ENCODE data around the gene RNF223.
"Not testable (repeated sequence)": the region's sequence is repeated elsewhere in the genome, so short reads cannot be mapped to it uniquely, and the experiment has no call there.

Gene RNF223

GRCh38 chr1:1106510-1107221, 32.6 kb upstream of the RNF223 start:
- no peak for DNase-seq

GRCh38 chr1:1104152-1104551, 30.0 kb upstream of the RNF223 start:
- DNase-seq: not testable (repeated sequence)

GRCh38 chr1:1101503-1101902, 27.4 kb upstream of the RNF223 start:
- DNase-seq: no peak

- no peak for DNase-seq
Observed at GRCh38 chr1:1100296-1100695, 26.2 kb upstream of the RNF223 start.

- DNase-seq: no peak
Observed at GRCh38 chr1:1099506-1100183, 25.5 kb upstream of the RNF223 start.

- DNase-seq: no peak
Observed at GRCh38 chr1:1098681-1099421, 24.7 kb upstream of the RNF223 start.

GRCh38 chr1:1096136-1096535, 22.0 kb upstream of the RNF223 start:
- DNase-seq: not testable (repeated sequence)

- no peak for DNase-seq
Observed at GRCh38 chr1:1094981-1095380, 20.9 kb upstream of the RNF223 start.

- DNase-seq: no peak
Observed at GRCh38 chr1:1093610-1093943, 19.5 kb upstream of the RNF223 start.

- no peak for DNase-seq
Observed at GRCh38 chr1:1092894-1093609, 18.9 kb upstream of the RNF223 start.

- DNase-seq: no peak
Observed at GRCh38 chr1:1092149-1092855, 18.2 kb upstream of the RNF223 start.

GRCh38 chr1:1091344-1092148, 17.4 kb upstream of the RNF223 start:
- no peak for DNase-seq

GRCh38 chr1:1090424-1091343, 16.6 kb upstream of the RNF223 start:
- DNase-seq: no peak

- no peak for DNase-seq
Observed at GRCh38 chr1:1089731-1090423, 15.8 kb upstream of the RNF223 start.

GRCh38 chr1:1088801-1089680, 14.9 kb upstream of the RNF223 start:
- no peak for DNase-seq

- no peak for DNase-seq
Observed at GRCh38 chr1:1088029-1088800, 14.1 kb upstream of the RNF223 start.

- DNase-seq: no peak
Observed at GRCh38 chr1:1087351-1088028, 13.4 kb upstream of the RNF223 start.

GRCh38 chr1:1086911-1087341, 12.8 kb upstream of the RNF223 start:
- DNase-seq: no peak

Measured in stimulated activated CD4-positive, alpha-beta T cell treated with anti-CD3 and anti-CD28 coated beads, Interleukin-4, amount 100 ng/mL, for 24 hours (primary cell).